ENCODE measurements around the gene NOX4.

Gene NOX4

DNA sequence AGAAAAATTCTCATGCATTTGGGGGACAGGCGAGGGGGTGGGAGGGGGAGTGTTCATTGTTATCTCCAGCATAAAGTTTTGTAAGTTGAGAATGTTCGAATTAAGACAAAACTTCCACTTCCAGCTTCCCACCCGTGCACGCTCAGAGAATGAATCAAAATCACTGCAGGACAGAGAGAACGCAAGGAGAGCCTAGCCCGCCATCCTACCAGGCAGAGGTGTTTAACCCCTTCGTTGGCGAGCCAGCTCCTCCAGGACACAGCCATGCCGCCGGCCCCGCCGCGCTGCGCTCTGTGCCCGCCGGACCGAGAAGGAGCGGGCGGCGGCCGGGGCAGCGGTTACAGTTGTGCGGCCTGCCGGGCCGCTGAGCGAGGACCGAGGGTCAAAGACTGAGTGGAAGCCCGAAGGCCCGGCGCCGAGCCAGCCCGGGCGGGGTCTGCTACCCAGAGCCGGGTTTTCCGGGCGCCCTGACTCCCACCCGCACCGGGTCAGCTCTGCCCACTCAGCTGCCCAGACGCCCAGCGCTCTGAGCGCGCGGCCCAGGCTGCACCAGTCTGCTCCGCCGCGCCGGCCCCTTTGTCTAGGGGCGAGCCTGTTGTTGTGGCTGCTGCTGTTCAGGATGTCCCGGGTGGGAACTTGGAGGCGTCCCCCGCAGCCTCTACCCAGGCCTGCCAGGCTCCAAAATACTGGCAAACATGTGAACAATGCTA is at the start of gene NOX4:
TSS of gene NOX4 (minus strand) at position 395 of the 710 bp plus-strand sequence. CDS start at position 266, 129 bp downstream.
- DNase-seq: no peak

DNA sequence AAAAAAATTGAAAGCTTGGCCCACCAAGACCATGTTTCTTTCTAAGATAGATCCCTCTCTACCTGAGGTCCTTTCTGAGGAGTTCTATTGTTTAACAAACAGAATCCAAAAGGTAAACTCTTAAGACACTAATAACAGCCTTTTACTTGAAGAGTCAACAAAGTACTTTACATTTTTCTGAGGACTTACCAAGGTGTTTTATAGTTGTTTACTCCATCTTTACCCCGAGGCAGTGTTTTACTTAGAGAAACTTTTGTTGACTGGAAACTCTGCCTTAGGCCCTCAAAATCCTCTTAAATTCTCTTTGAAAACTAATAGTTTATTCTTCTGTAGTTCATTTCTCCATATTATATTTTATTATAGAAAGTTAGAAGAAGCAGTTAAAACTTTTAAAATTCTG is 49.7 kb upstream of the NOX4 start:
- no peak for DNase-seq

- DNase-seq: no peak
Measured at GRCh38 chr11:89537936-89538335, 46.8 kb upstream of the NOX4 start.

DNA sequence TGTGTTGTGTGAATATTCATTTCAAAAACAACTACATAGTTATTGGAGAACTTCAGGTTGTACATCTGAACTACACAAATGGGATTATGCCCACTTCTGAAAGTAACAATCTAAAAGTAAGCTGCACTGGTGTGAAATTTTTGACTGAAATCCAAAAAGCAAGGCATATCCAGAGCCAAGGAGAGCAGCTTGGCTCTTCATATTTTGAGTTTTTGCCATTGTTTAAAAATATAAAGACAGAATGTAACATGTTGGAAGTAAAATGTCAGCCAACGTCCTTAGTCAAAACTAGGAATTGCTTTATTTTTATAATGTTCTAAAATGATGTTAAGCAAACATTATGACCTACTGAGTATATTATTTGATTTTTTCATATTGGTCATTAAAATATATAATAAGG is 45.8 kb upstream of the NOX4 start:
- DNase-seq: no peak

- DNase-seq: no peak
Measured at GRCh38 chr11:89535221-89535620, 44.0 kb upstream of the NOX4 start.

GRCh38 chr11:89529626-89530380 is 38.6 kb upstream of the NOX4 start:
- DNase-seq: no peak

- DNase-seq: no peak
Measured at GRCh38 chr11:89521792-89522191, 30.6 kb upstream of the NOX4 start.

- DNase-seq: no peak
Measured at GRCh38 chr11:89521294-89521693, 30.1 kb upstream of the NOX4 start.

GRCh38 chr11:89516496-89516895 is 25.3 kb upstream of the NOX4 start:
- no peak for DNase-seq

DNA sequence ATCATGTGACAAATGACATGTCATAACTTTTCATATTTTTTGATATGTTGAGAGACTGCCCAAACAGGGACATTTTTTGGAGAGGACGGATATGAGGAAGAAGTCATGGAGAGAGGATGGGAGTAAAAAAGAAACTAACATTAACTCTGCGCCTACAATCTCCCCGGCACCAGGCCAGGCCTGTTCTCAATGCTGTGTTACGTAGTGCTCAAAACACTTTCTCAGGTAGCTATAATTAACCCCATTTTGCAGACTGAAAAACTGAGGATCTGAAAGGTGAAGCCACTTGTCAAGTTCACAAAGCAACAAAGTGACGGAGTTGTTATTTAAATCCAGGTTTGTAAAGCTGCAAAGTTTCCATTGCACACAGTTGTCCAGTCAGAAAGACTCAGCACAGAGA is 17.4 kb upstream of the NOX4 start:
- no peak for DNase-seq

DNA sequence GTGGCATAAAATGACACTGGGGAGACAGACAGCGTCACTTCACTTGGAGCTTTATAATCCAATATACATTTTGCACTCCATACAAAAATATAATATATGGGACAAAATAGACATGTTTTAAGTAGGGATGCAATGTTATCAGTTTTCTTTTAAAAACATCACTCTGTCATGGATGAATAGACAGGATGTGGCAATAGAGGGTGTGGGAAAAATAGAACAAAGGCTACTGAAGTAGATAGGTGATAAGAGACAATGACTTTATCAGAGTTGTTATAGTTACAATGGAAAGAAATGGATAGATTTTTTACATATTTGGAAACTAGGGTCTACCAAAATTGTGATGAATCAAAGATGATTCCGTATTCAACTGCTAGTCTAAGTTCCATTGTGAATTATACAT is 13.1 kb upstream of the NOX4 start:
- no peak for DNase-seq

GRCh38 chr11:89503422-89503821 is 12.2 kb upstream of the NOX4 start:
- no peak for DNase-seq

DNA sequence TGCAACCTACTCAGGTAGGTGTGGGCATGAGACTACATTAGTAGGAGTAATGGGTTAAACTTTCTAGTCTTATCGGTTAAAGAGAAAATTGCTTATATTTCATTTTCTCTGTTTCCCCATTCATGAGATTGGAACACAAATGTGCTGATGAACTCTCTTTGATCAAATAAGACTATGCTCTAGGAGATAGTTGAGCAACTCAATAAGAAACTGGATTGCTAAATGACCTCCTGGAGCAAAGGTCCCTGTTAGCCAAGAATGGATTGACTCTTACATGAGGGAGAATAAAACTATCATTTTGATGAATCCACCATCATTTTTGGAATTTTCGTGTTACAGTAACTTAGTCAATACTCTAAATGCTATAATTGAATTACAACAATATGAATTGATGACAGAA is 11.1 kb upstream of the NOX4 start:
- DNase-seq: no peak

DNA sequence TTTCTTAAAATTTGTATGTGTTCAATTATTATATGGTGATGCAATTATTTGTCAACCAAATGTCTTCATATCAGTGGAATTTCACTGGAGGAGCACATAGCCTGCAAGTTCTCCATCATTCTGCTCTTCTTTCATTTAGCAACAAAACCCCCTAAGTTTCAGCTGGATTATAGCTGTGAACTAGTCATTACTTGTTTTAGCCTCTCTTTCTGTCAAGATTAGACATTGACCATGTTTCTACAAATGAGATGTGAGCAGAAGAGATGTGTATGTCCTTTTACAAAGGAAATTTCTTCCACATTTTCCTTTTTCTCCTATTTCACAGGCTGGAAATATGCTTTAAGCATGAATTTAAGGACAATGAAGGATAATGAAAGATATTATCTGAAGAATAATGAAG is 9.2 kb upstream of the NOX4 start:
- DNase-seq: no peak

GRCh38 chr11:89498845-89499448 is 7.8 kb upstream of the NOX4 start:
- DNase-seq: no peak

- DNase-seq: no peak
Measured at GRCh38 chr11:89495951-89496350, 4.8 kb upstream of the NOX4 start.

DNA sequence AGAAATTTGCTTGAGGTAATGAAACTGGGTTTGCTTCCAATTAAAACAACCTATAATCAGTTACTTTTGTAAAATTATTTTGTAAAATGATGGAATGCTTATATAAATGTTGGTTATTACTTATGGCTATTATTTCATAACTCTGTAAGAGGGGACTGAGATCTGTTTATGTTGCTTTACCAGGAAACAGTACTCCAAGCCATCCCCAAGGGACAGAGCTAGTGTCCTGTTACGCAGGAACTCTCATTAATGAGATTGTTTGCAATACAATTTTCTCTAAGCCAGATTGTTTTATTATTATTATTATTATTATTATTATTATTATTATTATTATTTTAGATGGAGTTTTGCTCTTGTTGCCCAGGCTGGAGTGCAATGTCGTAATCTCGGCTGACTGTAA is 2.3 kb upstream of the NOX4 start:
- DNase-seq: no peak

GRCh38 chr11:89490602-89490980 is 584 bp downstream of the NOX4 start:
- no peak for DNase-seq

DNA sequence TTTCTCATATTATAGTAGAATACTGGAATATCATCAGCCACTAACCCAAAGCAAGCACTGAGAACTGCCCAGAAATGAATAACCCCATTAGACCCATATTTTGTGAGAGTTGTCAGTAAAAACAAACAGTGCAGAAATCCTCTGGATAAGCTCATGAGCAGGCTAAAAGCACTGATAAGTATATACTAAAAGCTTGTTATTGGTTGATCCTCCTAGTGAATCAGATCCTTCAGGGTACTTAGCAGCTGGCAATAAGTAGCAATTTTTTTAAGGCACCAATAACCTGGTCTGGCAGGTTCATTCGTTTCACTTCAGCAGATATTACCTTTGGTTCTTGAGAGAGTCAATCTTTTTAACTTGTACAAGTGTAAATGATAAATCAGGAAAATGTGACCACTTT is 1.2 kb downstream of the NOX4 start:
- DNase-seq: no peak

DNA sequence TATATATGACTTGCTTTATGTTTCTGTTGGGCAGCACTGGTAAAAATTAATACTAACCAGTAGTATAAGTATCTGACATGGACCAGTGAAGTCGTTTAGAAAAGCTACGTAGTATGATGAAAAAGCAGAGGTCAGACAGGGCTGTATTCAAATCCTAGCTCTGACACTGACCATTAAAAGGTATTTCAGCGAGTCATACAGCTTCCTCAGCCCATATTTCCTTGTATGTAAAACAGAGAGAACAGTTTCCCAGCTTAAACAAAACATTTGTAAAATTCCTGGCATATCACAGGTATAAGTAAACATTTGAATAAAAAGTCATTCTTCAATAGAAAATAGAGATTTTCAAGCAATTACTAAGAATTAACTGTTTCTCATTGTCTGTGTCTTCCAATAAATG is 4.2 kb downstream of the NOX4 start:
- DNase-seq: no peak

GRCh38 chr11:89484896-89485295 is 6.3 kb downstream of the NOX4 start:
- no peak for DNase-seq

- DNase-seq: no peak
Measured at GRCh38 chr11:89477175-89477574, 14.0 kb downstream of the NOX4 start.

GRCh38 chr11:89463266-89463780 is 27.9 kb downstream of the NOX4 start:
- no peak for DNase-seq

GRCh38 chr11:89458716-89459115 is 32.5 kb downstream of the NOX4 start:
- DNase-seq: no peak

Data from GF-D8 (cell line).